GM21528 (cell line): Measurements from ENCODE around the gene RETREG3.
"Not testable (repeated sequence)": the region's sequence is repeated elsewhere in the genome, so short reads cannot be mapped to it uniquely, and the experiment has no call there.

Experiments used
- ATAC-seq: cut with Tn5 transposase; IDR thresholded peaks from one replicate; pipeline ENCODE4 v1.9.1; 2021; ENCODE audit warnings: mild to moderate bottlenecking, moderate library complexity; ENCODE audit not compliant: unreplicated experiment, low FRiP score

Gene RETREG3, protein sequence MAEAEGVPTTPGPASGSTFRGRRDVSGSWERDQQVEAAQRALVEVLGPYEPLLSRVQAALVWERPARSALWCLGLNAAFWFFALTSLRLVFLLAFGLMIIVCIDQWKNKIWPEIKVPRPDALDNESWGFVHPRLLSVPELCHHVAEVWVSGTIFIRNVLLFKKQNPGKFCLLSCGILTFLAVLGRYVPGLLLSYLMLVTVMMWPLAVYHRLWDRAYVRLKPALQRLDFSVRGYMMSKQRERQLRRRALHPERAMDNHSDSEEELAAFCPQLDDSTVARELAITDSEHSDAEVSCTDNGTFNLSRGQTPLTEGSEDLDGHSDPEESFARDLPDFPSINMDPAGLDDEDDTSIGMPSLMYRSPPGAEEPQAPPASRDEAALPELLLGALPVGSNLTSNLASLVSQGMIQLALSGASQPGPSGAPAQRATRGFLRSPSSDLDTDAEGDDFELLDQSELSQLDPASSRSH

DNA sequence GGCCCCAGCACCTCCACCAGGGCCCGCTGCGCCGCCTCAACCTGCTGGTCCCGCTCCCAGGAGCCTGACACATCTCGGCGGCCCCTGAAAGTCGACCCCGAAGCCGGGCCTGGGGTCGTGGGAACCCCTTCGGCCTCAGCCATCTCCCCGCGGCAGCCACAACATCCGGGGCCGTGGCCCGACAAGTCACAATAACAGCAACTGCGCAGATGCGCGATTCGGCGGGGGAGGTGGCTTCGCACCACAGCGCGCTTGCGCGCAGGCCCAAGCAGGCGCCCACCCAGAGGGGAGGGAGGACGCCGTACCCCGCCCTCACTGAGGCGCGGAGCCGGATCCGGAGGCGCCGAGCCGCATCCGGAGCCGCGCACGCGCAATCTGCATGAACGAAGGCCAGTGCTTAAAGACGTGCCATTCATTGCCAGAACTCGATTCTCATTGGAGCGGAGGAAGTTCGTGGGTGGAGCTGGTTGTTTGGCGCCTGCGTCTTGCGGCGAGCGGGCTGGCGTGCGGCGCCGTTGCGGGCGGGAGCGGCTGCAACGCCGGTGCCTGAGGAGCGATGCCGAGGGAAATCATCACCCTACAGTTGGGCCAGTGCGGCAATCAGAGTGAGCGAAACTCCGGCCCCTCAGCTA, at the start of gene RETREG3, which contains the start of gene TUBG1:
RETREG3 (minus strand) TSS at position 193 of the 632 bp plus-strand sequence; CDS start at position 143, 50 bp downstream.
TUBG1 (plus strand) TSS at position 502 of the 632 bp plus-strand sequence; CDS start at position 557, 55 bp downstream.
- peak; percentile 86 for ATAC-seq

DNA sequence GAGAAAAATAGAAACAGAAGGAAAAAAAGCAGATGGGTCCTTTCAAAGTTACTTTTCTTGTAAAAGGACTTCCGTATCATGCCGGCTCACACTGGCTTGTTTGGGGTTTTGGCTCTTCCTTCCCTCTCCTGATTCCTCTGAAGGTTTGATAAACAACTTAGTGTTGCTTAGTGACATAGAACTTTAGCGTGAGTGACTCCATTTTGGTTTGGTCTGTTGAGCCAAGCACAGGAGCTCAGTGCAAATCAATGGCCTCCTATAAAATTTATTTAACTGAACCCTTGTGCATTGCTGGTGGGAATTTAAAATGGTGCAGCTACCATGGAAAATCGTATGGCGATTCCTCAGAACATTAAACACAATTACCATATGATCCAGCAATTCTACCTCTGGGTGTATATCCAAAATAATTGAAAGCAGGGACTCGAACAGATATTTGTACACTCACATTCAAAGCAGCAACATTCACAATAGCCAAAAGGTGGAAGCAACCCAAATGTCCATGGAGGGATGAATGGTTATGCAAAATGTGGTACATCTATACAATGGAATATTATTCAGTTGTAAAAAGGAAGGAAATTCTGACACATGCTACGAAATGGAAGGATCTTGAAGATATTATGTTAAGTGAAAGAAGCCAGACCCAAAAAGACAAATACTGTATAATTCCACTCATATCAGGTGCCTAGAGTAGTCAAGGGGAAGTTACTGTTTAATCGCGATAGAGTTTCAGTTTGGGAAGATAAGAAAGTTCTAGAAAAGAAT, 48.8 kb upstream of the RETREG3 start:
- ATAC-seq, result no peak

- no peak for ATAC-seq
These were observed 46.4 kb upstream of the RETREG3 start for GRCh38 chr17:42655528-42655927.

DNA sequence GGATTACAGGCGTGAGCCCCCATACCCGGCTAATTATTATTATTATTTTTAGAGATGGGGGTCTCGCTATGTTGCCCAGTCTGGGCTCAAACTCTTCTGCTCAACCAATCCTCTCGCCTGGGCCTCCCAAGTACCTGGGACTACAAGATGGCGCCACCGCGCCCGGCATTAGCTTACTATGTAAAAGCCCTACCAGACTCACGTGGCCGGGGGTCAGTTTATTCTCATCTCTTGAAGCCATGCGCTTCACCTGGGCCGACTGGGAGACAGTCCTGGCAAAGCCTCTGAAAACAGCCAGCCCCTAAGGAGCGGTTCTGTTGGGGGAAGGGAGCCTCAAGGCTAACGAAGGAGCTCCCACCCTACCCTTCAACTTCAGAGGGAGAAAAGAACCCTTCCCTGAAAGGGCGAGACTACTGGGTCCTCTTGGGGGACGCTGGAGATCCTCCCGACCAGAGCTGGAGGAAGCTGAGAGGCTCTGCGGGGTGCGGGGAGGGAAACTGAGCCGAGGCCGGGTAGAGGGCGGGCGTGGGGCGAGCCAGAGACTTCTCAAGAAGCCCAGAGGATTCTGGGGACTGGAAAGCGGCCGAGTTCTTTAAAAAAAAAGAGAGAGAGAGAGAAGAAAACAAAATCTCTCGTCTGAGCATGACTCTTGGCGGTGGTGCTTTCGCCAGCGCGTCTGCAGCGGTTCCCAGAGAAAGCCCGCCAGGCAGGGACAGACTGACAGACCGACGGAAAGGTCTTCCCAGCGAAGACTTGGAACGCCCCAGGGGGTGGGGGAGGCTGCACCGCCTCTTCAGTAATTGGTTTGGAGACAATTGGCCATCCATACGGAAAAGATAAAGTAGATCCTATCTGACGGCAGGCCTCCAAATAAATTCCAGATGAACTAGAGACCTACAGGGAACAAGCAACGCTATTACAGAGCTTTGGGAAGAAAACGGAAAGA, 44.3 kb upstream of the RETREG3 start:
- no peak for ATAC-seq

DNA sequence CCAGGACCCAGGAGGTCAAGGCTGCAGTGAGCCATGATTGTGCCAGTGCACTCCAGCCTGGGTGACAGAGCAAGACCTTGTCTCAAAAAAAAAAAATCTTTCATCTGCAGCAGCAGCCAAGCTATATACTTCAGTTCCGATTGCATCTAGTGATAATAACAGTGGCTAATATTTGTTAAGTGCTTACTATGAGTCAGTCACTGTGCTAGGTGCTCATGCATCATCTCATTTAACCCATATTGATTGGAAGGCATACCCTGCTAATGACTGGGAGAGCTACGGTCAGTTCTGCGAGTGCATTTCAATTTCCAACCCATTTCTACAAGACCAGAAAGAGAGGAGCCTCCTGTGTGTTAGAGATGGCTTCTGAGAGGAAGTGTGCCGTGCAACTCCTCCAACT, 42.2 kb upstream of the RETREG3 start:
- no peak for ATAC-seq

DNA sequence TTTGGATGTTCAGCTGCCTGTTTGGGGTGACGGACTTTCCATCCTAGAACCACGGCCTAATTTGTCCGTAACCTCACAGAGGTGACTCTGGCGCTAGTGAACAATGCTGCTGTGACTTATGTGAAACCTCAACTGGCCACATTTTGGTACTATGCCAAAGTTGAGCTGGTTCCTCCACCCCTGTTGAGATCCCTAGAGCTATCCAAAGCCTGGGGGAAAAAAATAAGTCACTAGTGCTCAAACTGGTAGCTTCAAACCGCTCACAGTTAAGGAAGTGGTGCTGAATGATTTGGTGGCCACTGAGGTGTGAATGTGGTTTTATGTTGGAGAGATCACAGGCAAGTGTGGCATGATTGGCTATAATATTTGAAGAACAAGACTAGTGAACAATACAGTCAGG, 38.6 kb upstream of the RETREG3 start:
- ATAC-seq, result no peak

DNA sequence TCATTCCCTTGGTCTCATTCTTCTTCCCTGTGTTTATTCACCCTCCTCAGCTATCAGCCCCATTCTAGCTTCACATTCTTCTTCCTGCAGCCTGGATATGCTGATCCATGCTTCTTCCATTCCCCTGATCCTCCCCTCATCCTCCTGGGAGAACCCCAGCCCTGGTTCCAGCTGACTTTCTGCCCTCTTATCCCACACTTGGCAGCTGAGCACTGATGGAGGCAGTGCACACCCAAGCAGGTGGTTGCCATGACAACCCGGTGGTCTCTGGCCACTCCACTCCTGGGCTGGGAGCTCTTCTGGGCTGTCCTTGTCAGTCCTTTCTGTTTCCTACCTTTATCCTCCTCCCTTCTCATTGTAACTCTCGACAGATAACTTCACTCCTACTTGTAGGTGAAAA, 33.2 kb upstream of the RETREG3 start:
- no peak for ATAC-seq

DNA sequence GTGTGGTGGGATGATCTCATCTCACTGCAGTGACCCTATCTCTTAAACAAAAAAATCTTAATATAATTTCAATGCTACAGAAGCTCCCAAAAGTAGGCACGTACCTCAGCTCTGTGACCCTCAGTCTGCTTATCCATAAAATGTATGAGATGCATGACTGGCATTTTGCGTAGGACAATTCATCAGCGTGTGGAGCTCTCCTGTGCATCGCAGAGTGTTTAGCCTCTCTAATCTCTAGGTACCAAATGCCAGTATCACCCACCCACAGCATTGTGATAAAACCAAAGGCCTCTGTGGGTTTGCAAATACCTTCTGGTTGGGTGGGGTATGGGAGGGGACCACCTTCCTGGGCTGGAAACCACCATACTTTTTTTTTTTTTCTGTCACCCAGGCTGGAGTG, 30.9 kb upstream of the RETREG3 start:
- no peak for ATAC-seq

GRCh38 chr17:42639525-42640113, 30.4 kb upstream of the RETREG3 start:
- ATAC-seq, result no peak

GRCh38 chr17:42632949-42633444, 23.8 kb upstream of the RETREG3 start:
- no peak for ATAC-seq

DNA sequence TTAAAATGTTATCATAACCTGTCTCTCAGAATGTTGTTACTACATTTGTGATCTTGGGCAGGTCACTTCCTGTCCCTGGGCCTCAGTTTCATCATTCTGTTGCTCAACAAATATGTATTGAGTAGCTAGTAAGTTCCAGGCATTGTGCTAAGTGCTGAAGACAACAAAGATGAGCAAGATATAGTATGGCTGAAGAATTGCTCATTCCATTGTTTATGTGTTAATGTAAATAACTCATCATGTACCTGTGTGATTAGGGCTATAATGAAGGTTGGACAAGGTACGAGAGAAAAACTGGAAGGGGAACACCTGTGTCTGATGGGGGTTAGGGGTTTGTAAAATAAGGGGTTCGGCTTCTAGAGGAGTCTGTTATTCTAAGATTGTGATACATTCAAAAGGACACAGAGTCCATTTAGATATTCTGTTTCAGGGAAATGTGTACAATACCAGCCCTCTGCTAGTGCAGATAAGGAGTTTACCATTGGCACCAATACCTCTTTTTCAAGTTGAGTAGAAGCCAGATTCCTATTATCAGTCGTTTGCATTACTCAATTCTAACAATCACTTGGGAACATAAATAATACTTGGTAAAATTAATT, 20.3 kb upstream of the RETREG3 start:
- ATAC-seq, result no peak

DNA sequence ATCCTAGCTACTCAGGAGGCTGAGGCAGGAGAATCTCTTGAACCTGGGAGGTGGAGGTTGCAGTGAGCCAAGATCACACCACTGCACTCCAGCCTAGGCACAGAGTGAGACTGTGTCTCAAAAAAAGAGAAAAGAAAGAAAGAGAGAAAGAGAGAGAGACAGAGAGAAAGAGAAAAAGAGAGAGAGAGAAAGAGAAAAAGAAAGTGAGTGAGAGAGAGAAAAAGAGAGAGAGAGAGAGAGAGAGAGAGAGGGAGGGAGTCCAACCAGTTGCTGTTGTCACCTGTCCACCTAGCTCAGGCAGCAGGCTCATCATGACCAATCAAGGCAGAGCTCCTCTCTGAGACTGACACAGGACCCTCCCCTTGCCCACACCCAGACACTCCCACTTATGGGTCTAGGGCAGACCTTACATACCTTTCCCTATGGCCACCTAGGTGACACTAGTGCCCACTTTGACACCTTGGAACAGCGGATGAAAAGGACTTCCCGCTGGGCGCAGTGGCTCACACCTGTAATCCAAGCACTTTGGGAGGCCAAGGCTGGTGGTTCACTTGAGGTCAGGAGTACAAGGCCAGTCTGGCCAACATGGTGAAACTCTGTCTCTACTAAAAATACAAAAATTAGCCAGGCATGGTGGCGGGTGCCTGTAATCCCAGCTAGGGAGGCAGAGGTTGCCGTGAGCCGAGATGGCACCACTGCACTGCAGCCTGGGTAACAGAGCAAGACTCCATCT, 18.0 kb upstream of the RETREG3 start:
- not testable (repeated sequence) for ATAC-seq

DNA sequence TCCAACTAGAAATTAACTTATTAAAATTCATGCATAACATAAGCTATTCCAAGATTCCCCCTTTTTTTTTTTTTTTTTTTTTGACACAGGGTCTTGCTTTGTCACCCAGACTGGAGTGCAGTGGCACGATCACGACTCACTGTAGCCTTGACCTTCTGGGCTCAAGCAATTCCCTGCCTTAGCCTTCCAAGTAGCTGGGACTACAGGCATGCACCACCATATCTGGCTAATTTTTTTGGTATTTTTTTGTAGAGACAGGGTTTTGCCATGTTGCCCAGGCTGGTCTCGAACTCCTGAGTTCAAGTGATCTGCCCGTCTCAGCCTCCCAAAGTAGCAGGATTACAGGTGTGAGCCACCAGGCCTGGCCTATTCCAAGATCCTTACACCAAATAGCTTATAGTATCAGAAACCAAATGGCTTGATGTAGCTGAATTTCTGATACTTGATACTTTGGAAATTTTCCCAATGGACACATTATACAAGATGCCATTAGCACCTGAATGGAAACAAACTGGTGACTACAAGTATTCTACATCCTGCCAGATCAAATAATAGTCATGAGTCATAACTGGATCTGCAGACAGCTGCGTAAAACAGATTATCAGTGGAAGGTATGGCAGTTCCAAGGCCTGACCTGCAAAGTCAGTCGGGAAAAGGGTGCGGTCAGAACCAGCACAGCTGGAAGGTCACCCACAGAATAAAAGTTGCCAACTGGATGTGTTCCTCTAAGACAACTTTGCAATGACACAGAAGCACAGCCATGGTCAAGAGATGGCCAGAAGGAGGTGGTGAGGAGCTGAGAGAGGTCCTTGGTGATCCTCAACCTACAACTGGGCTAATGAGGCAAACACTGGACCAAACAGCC, 14.8 kb upstream of the RETREG3 start:
- ATAC-seq, result no peak

DNA sequence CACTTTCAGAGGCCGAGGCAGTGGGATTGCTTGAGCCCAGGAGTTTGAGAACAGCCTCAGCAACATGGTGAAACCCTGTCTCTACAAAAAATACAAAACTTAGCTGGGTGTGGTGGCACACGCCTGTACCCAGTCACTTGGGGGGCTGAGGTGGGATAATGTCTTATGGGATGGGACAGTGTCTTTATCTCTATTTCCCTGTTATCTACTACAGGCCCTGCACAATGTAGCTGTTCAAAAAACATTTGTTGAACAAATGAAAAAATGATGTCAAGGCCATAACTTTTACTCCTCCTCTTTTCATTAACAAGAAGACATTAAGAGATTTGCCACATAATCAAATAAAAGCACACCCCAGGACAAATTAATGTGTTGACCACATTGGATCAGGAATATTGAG, 14.1 kb upstream of the RETREG3 start:
- ATAC-seq, result no peak

DNA sequence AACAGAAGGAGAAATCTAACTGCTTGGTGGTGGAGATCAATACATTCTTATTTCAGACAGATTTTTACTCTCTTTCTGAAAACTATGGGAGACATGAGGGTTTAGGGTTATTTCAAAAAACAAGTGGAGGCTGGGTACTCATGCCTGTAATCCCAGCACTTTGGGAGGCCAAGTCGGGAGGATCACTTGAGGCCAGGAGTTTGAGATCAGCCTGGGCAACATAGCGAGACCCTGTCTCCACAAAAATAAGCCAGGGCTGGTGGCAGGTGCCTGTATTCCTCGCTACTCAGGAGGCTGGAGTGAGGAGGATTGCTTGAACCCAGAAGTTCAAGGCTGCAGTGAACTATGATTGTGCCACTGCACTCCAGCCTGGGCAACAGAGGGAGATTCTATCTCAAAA, 12.8 kb upstream of the RETREG3 start:
- not testable (repeated sequence) for ATAC-seq

DNA sequence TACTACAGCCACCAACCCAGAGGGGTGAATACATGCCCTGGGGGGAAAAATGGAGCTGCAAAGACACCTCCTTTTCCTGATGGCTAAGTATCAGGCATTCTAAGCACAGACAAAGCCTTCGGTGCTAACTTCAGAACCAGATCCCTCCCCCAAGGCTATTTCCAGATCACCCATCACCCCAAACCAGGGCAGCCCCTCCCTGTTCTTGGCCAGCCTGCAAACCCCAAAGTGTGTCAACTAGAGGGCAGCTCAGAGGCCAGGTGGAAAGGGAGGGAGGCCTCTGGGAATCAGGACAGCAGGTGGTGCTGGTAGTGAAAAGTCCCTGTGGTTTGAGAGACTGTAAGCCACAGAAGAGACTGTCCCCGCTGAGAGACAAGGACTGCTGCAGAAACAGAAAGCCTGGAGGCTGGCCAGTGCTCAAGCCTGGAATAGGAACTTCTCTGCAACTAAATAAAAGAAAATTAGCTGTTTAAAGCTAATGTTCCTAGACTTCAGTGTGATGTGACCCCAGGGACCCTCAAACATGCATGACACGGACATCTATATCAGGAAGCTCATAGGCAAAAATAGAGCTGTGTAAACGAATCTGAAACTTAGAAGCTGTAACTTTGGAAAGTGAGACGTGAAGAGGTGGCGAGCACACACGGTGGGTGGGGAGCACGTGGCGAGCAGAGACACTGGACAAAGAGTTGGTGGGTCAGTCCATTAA, 9.4 kb upstream of the RETREG3 start:
- peak; percentile 54 for ATAC-seq

- ATAC-seq, result peak; percentile 37
These were observed 8.8 kb upstream of the RETREG3 start for GRCh38 chr17:42617956-42618431.
